HEK293 (cell line): Measurements from ENCODE around the gene ANXA2.

Experiments
- CTCF ChIA-PET: fragments of 350-600 bp; formaldehyde crosslinking; extraction: SDS; loops from one replicate; lab custom pipeline; 2021; ENCODE audit warnings: antibody characterized with exemption; lab: Yijun Ruan, JAX
- POLR2A ChIA-PET: fragments of 300-600 bp; formaldehyde crosslinking; extraction: SDS; loops from one replicate; lab custom pipeline; 2020; ENCODE audit warnings: antibody characterized with exemption, inconsistent platforms; lab: Yijun Ruan, JAX
- H3K27ac ChIP-seq: fragments of 200-500 bp; sonication (Bioruptor generic); 2 replicates; pipeline ENCODE4 v1.5.1; 2014; ENCODE audit warnings: low read depth, low read length, control low read depth, inconsistent platforms; ENCODE audit errors: extremely low read depth
- H3K36me3 ChIP-seq, 2 experiments: fragments of 200-500 bp in 1 of 2; sonication (Bioruptor generic) in 1 of 2; 1 replicate in 1 of 2; 2 replicates in 1 of 2; pipeline ENCODE4 v1.5.1; 2014 to 2017; ENCODE audit warnings: inconsistent platforms in 2 of 2, low read length in 2 of 2; ENCODE audit not compliant: control insufficient read depth in 2 of 2, insufficient read depth in 1 of 2
- H3K4me1 ChIP-seq: fragments of 200-500 bp; sonication (Bioruptor generic); 2 replicates; pipeline ENCODE4 v1.5.1; 2014; ENCODE audit warnings: mild to moderate bottlenecking, low read length, inconsistent platforms; ENCODE audit not compliant: control insufficient read depth, insufficient read depth
- H3K4me3 ChIP-seq: 2 replicates; pipeline ENCODE4 v1.5.1; 2011; ENCODE audit warnings: low read depth, mild to moderate bottlenecking, control low read depth, low read length, moderate library complexity
- H3K9me3 ChIP-seq: fragments of 200-500 bp; sonication (Bioruptor generic); 2 replicates; pipeline ENCODE4 v1.5.1; 2014; ENCODE audit warnings: low read depth, low read length, inconsistent platforms; ENCODE audit not compliant: control insufficient read depth, insufficient read depth
- FEZF1 ChIP-seq: fragments of 450-650 bp; formaldehyde crosslinking; IDR thresholded peaks from 2 replicates; pipeline ENCODE4 v1.5.1; 2016; ENCODE audit warnings: missing biosample characterization, missing genetic modification characterization
- GFI1B ChIP-seq: fragments of 450-650 bp; formaldehyde crosslinking; IDR thresholded peaks from 2 replicates; pipeline ENCODE4 v1.5.1; 2016; ENCODE audit warnings: missing biosample characterization, missing genetic modification characterization
- GLI4 ChIP-seq: fragments of 450-650 bp; formaldehyde crosslinking; IDR thresholded peaks from 2 replicates; pipeline ENCODE4 v1.5.1; 2016; ENCODE audit warnings: missing biosample characterization, missing genetic modification characterization
- RBAK ChIP-seq: fragments of 450-650 bp; formaldehyde crosslinking; IDR thresholded peaks from 2 replicates; pipeline ENCODE4 v1.5.1; 2016; ENCODE audit warnings: missing biosample characterization, missing genetic modification characterization
- SCRT2 ChIP-seq: fragments of 450-650 bp; formaldehyde crosslinking; IDR thresholded peaks from 2 replicates; pipeline ENCODE4 v1.5.1; 2016; ENCODE audit warnings: missing biosample characterization, missing genetic modification characterization
- TCF7L2 ChIP-seq: IDR thresholded peaks from 2 replicates; pipeline ENCODE4 v1.6.1; 2011; ENCODE audit warnings: low read depth, mild to moderate bottlenecking, inconsistent platforms, low read length, moderate library complexity, borderline replicate concordance
- ZBTB1 ChIP-seq: fragments of 450-650 bp; formaldehyde crosslinking; IDR thresholded peaks from 2 replicates; pipeline ENCODE4 v1.5.1; 2016; ENCODE audit warnings: missing biosample characterization, missing genetic modification characterization
- ZBTB20 ChIP-seq: fragments of 450-650 bp; formaldehyde crosslinking; IDR thresholded peaks from 2 replicates; pipeline ENCODE4 v1.5.1; 2016; ENCODE audit warnings: missing biosample characterization, missing genetic modification characterization
- ZBTB48 ChIP-seq: fragments of 450-650 bp; formaldehyde crosslinking; IDR thresholded peaks from 2 replicates; pipeline ENCODE4 v1.5.1; 2016; ENCODE audit warnings: missing biosample characterization, missing genetic modification characterization
- ZBTB7A ChIP-seq: fragments of 450-650 bp; formaldehyde crosslinking; IDR thresholded peaks from 2 replicates; pipeline ENCODE4 v1.5.1; 2016; ENCODE audit warnings: low read depth, missing biosample characterization, missing genetic modification characterization
- ZNF169 ChIP-seq: fragments of 450-650 bp; formaldehyde crosslinking; IDR thresholded peaks from 2 replicates; pipeline ENCODE4 v1.5.1; 2016; ENCODE audit warnings: missing biosample characterization, missing genetic modification characterization
- ZNF404 ChIP-seq: fragments of 450-650 bp; formaldehyde crosslinking; IDR thresholded peaks from 2 replicates; pipeline ENCODE4 v1.5.1; 2017; ENCODE audit warnings: missing biosample characterization, missing genetic modification characterization
- ZNF548 ChIP-seq: fragments of 450-650 bp; formaldehyde crosslinking; IDR thresholded peaks from 2 replicates; pipeline ENCODE4 v1.5.1; 2016; ENCODE audit warnings: missing biosample characterization, missing genetic modification characterization
- ZNF596 ChIP-seq: fragments of 450-650 bp; IDR thresholded peaks from 2 replicates; pipeline ENCODE4 v1.5.0; 2018; ENCODE audit warnings: missing biosample characterization, mild to moderate bottlenecking, missing genetic modification characterization, moderate library complexity
- ZNF600 ChIP-seq: fragments of 450-650 bp; formaldehyde crosslinking; IDR thresholded peaks from 2 replicates; pipeline ENCODE4 v1.5.1; 2016; ENCODE audit warnings: missing biosample characterization, missing genetic modification characterization
- ZNF664 ChIP-seq: fragments of 450-650 bp; formaldehyde crosslinking; IDR thresholded peaks from 2 replicates; pipeline ENCODE4 v1.5.1; 2016; ENCODE audit warnings: missing biosample characterization, missing genetic modification characterization
- ZNF701 ChIP-seq: fragments of 450-650 bp; formaldehyde crosslinking; IDR thresholded peaks from 2 replicates; pipeline ENCODE4 v1.5.1; 2016; ENCODE audit warnings: missing biosample characterization, missing genetic modification characterization
- ZNF843 ChIP-seq: fragments of 450-650 bp; formaldehyde crosslinking; IDR thresholded peaks from 2 replicates; pipeline ENCODE4 v1.5.1; 2016; ENCODE audit warnings: missing biosample characterization, missing genetic modification characterization
- TF ChIP-seq, protein P1 (sequence below): fragments of 450-650 bp; formaldehyde crosslinking; IDR thresholded peaks from 2 replicates; pipeline ENCODE4 v1.5.1; 2017; ENCODE audit warnings: missing biosample characterization, missing genetic modification characterization
- TF ChIP-seq, protein P2 (sequence below): fragments of 450-650 bp; formaldehyde crosslinking; IDR thresholded peaks from 2 replicates; pipeline ENCODE4 v1.5.1; 2016; ENCODE audit warnings: missing biosample characterization, missing genetic modification characterization, borderline replicate concordance
- TF ChIP-seq, protein P3 (sequence below): fragments of 450-650 bp; formaldehyde crosslinking; IDR thresholded peaks from 2 replicates; pipeline ENCODE4 v1.5.1; 2017; ENCODE audit warnings: missing biosample characterization, missing genetic modification characterization
- TF ChIP-seq, protein P4 (sequence below): fragments of 450-650 bp; formaldehyde crosslinking; IDR thresholded peaks from 2 replicates; pipeline ENCODE4 v1.5.1; 2016; ENCODE audit warnings: missing biosample characterization, missing genetic modification characterization
- TF ChIP-seq, protein P5 (sequence below): fragments of 450-650 bp; IDR thresholded peaks from 2 replicates; pipeline ENCODE4 v1.5.1; 2018; ENCODE audit warnings: missing biosample characterization, missing genetic modification characterization

The ANXA2 gene

DNA sequence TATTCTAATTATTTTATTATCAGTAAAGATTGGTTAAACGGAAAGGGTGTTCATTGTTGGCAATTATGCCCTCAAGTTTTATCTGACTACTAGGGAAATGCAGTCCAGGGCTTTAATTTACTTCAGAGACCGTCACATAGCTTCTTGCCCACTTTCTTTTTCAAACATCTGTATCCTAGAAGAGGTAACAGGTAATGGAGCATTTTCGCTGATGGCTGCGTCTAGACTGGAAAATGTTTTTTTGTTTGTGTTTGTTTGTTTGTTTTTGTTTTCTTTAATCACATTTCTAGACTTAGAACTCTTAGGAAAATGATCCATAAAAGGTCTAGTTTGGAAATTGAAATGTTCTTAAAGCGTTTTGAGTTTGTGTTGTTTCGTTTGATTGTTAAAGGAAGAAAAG lies 71.4 kb downstream of the ANXA2 start:
- Histone ChIP-seq H3K36me3 (no peaks in the 10 kb centered on the region), H3K4me3 (no peak overlapping the region), H3K9me3 (no peaks in the 10 kb centered on the region), H3K4me1 (0 out of 2 replicates have a peak, but pooled peaks cover 6% of the 10 kb centered on the region)
- ChIA-PET CTCF (interaction anchor here (0.5 to 4.9 kb wide), 47 partner anchors 9 to 1294 kb away, joined by 3 to 71 read pairs (median 4); partner anchors contain the start of gene BNIP2), POLR2A (no interaction called here)
- no peak for TF ChIP-seq ZBTB48 (tag by site-specific recombination)
- peak; percentile 70 for TF ChIP-seq SCRT2 (tag by site-specific recombination)
- no peak for TF ChIP-seq ZNF596 (tag by site-specific recombination)
- TF ChIP-seq, protein P1, sequence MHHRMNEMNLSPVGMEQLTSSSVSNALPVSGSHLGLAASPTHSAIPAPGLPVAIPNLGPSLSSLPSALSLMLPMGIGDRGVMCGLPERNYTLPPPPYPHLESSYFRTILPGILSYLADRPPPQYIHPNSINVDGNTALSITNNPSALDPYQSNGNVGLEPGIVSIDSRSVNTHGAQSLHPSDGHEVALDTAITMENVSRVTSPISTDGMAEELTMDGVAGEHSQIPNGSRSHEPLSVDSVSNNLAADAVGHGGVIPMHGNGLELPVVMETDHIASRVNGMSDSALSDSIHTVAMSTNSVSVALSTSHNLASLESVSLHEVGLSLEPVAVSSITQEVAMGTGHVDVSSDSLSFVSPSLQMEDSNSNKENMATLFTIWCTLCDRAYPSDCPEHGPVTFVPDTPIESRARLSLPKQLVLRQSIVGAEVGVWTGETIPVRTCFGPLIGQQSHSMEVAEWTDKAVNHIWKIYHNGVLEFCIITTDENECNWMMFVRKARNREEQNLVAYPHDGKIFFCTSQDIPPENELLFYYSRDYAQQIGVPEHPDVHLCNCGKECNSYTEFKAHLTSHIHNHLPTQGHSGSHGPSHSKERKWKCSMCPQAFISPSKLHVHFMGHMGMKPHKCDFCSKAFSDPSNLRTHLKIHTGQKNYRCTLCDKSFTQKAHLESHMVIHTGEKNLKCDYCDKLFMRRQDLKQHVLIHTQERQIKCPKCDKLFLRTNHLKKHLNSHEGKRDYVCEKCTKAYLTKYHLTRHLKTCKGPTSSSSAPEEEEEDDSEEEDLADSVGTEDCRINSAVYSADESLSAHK (tag by site-specific recombination): no peak
- no peak for TF ChIP-seq RBAK (tag by site-specific recombination)
- TF ChIP-seq ZNF843 (tag by site-specific recombination): no peak
- TF ChIP-seq, all 188 proteins: peak for 1
- no peak overlapping the region for H3K27ac ChIP-seq

DNA sequence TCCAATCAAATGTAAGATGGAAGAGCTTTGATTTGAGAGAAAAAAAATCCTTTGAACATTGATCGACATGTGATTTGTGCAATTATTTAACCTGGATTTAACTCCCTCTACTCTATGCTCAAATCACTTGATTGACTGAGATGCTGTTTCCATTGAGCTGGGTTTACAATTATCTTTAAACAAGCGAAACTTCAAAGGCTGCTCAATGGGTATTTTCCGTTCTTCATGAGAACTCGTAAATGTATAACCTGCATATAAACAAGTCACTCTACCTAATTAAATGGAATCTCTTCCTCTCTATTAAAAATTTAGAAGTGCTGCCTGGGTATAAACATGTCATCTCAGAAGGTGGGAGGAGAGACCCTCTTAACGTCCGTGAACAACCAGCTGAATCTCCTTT lies 71.9 kb downstream of the ANXA2 start:
- Histone ChIP-seq H3K4me3 (no peak overlapping the region), H3K4me1 (0 out of 2 replicates have a peak, but pooled peaks cover 6% of the 10 kb centered on the region), H3K9me3 (no peaks in the 10 kb centered on the region), H3K36me3 (no peaks in the 10 kb centered on the region), H3K27ac (no peak overlapping the region)
- CTCF ChIA-PET: interaction anchor here (0.6 to 4.9 kb wide), 29 partner anchors 9 to 1294 kb away, joined by 3 to 71 read pairs (median 4); partner anchors contain the start of gene BNIP2
- POLR2A ChIA-PET: no interaction called here
- TF ChIP-seq ZNF664 (tag by site-specific recombination): no peak
- no peak for TF ChIP-seq ZNF701
- TF ChIP-seq, protein P2, sequence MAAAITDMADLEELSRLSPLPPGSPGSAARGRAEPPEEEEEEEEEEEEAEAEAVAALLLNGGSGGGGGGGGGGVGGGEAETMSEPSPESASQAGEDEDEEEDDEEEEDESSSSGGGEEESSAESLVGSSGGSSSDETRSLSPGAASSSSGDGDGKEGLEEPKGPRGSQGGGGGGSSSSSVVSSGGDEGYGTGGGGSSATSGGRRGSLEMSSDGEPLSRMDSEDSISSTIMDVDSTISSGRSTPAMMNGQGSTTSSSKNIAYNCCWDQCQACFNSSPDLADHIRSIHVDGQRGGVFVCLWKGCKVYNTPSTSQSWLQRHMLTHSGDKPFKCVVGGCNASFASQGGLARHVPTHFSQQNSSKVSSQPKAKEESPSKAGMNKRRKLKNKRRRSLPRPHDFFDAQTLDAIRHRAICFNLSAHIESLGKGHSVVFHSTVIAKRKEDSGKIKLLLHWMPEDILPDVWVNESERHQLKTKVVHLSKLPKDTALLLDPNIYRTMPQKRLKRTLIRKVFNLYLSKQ: no peak
- TF ChIP-seq, protein P3, sequence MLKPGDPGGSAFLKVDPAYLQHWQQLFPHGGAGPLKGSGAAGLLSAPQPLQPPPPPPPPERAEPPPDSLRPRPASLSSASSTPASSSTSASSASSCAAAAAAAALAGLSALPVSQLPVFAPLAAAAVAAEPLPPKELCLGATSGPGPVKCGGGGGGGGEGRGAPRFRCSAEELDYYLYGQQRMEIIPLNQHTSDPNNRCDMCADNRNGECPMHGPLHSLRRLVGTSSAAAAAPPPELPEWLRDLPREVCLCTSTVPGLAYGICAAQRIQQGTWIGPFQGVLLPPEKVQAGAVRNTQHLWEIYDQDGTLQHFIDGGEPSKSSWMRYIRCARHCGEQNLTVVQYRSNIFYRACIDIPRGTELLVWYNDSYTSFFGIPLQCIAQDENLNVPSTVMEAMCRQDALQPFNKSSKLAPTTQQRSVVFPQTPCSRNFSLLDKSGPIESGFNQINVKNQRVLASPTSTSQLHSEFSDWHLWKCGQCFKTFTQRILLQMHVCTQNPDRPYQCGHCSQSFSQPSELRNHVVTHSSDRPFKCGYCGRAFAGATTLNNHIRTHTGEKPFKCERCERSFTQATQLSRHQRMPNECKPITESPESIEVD (tag by site-specific recombination): peak; percentile 51
- TF ChIP-seq GFI1B (tag by site-specific recombination): peak; percentile 42; the same call in 1 of the 2 replicates
- no peak for TF ChIP-seq ZNF169
- TF ChIP-seq ZNF404 (tag by site-specific recombination): no peak
- TF ChIP-seq TCF7L2: peak; percentile 64; the same call in 1 of the 2 replicates
- TF ChIP-seq ZBTB1 (tag by site-specific recombination): no peak
- TF ChIP-seq ZNF600: no peak
- TF ChIP-seq, protein P4, sequence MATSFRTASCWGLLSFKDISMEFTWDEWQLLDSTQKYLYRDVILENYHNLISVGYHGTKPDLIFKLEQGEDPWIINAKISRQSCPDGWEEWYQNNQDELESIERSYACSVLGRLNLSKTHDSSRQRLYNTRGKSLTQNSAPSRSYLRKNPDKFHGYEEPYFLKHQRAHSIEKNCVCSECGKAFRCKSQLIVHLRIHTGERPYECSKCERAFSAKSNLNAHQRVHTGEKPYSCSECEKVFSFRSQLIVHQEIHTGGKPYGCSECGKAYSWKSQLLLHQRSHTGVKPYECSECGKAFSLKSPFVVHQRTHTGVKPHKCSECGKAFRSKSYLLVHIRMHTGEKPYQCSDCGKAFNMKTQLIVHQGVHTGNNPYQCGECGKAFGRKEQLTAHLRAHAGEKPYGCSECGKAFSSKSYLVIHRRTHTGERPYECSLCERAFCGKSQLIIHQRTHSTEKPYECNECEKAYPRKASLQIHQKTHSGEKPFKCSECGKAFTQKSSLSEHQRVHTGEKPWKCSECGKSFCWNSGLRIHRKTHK (tag by site-specific recombination): no peak
- TF ChIP-seq ZBTB7A (tag by site-specific recombination): no peak
- 0 out of 2 replicates have a peak, but pooled peaks have one; percentile 22 for TF ChIP-seq FEZF1
- no peak for TF ChIP-seq ZNF548 (tag by site-specific recombination)
- TF ChIP-seq, protein P5, sequence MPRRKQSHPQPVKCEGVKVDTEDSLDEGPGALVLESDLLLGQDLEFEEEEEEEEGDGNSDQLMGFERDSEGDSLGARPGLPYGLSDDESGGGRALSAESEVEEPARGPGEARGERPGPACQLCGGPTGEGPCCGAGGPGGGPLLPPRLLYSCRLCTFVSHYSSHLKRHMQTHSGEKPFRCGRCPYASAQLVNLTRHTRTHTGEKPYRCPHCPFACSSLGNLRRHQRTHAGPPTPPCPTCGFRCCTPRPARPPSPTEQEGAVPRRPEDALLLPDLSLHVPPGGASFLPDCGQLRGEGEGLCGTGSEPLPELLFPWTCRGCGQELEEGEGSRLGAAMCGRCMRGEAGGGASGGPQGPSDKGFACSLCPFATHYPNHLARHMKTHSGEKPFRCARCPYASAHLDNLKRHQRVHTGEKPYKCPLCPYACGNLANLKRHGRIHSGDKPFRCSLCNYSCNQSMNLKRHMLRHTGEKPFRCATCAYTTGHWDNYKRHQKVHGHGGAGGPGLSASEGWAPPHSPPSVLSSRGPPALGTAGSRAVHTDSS (tag by site-specific recombination): 0 out of 2 replicates have a peak, but pooled peaks have one; percentile 25
- TF ChIP-seq GLI4 (tag by site-specific recombination): no peak
- TF ChIP-seq ZBTB20 (tag by site-specific recombination): no peak
